Hippocampal formation (tissue), 2 donors: Measurements from ENCODE around the gene GOLGA6L10.
"Not testable (repeated sequence)": the region's sequence is repeated elsewhere in the genome, so short reads cannot be mapped to it uniquely, and the experiment has no call there.

Experiments used
- DNase-seq, 2 donors: peaks; one replicate each; lab custom pipeline; 2025; lab: John Stamatoyannopoulos, UW

GOLGA6L10 gene

DNA sequence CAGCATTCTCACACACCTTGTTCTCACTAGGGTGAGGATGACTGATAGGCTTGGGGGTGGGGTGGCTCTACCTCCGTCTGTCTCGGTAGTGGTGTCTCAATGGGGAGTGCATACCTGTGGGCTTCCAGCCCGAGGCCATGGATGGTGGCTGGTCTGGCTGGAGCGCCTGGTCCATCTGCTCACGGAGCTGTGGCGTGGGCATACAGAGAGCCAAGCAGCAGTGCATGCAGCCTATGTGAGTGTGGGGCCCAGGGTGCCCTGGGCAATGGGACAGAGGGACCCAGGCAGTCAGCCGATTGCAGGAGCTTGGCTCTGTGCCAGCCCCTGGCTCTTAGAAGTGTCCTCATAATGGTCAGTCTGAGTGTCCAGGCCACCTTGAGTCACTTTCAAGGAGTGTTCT lies 31.8 kb downstream of the GOLGA6L10 start:
- DNase-seq: not testable (repeated sequence)

DNA sequence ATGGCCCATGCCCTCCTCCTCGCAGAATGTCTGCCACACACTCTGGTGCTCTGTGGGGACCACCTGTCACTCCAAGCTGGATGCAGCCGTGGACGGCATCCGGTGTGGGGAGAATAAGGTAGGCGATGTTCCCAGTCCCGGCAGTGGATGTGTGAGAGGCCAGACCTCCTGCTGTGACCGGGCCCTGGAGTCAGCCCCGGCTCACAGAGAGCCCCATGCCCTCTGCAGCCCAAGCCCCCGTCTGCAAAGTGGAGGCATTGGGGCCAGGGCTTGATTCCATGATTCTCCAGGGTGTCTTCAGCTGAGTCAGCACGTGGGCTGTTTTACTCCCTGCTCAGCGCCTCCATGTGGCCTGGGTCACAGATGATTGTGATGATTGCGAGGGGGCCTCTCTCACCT lies 32.2 kb downstream of the GOLGA6L10 start:
- no peak for DNase-seq

DNA sequence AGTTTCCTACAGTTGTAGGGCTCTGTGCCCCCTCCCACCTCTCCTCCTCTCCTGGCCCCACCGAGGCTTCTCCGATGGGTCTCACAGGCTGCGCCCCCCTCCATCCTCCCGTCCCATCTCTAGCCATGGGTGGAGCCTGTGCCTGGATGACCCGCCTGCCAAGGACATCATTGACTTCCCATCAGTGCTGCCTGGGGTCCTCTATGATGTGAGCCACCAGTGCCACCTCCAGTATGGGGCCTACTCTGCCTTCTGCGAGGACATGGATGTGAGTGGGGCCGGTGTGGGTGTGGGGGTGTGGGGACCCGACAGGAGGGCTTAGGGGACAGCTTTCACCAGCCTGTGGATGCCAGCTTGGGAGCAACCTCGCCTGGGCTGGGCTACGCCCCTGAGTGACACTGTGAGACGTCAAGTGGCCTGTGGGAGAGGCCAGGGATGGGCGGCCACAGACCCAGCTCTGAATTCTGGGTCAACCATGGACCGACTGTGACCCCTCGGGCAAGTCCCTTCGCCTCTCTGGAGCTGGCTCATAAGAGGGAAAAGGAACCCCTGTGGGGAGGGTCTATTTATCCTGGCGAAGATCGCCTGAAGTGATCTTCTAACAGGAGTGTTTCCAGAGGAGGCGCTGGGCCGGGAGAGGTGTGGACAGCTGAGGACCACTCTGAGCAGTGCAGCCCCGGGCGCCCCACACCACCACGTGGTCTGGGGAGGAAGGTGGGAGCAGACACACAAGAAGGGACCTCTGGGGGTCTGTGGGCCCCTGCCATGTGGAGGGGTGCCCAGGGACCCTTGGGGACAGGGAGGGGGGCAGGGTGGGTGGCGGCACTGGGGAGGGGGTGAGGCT lies 32.8 kb downstream of the GOLGA6L10 start:
- not testable (repeated sequence) for DNase-seq

DNA sequence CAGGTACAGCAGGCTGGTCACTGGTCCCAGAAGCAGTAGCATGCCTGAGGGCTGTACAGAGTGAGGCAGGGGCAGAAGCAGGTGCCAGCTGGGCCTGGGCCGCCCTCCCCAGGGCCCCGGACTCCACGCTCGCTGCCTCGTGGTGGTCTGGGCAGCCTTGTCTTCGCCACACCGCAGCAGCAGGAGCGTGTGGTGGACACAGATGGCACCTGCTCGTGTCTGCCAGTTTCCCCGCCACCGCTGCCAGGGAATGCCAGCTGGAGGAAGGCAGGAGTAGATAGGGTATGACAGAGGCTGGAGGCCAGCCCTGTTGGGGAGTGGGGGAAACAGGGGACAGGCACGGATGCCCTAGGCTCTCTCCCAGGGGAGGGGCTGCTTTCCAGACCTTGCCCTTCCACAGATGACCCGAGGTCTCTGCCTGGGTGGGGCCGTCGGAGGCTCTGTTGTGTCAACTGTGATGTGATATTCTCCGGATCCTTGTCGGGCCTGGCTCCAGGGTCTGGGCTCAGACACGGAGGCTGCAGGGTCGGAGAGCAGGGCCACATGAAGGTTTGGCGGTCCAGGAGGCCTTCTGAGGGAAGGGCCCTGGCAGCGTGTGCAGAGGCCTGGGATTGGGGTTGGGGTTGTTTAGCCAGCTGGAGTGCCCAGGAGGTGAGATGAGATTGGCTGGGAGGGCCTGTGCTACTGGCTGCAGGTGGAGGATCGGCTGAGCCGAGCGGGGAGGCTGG lies 33.6 kb downstream of the GOLGA6L10 start:
- no peak for DNase-seq

DNA sequence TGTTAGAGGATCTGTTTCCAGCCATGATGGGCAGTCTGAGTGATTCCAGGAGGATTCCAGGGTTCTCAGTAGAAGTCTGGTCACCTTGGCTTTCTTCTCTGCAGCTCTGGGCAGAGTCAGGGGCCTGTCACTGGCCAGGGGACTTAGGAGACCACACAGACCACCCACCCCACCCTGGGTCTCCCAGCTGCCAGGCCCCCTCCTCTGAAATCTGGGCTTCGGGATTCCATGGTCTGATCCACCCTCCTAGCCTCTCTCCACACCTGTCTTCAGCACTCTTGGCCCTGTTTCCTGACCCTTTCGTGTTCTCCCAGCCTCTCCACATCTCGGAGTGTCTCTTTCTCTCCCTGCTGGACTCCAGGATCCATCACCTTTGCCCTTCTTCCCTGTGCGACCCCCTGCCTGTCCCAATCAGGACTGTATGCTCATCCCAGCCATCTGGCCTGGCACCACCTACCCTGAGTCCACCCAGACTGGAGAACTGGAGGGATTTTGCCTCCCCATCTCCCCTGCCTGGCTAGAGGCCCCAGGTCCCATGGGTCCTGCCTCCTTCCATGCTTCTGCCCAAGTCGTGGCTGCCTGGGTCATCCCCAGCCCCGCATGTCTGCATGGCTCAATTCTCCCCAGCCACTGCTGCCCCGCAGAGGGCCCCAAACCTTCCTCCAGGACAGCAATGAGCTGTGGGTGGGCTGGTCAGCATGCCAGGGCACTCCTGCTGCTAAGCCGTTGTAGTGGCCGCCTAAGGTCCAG lies 34.3 kb downstream of the GOLGA6L10 start:
- DNase-seq: no peak

DNA sequence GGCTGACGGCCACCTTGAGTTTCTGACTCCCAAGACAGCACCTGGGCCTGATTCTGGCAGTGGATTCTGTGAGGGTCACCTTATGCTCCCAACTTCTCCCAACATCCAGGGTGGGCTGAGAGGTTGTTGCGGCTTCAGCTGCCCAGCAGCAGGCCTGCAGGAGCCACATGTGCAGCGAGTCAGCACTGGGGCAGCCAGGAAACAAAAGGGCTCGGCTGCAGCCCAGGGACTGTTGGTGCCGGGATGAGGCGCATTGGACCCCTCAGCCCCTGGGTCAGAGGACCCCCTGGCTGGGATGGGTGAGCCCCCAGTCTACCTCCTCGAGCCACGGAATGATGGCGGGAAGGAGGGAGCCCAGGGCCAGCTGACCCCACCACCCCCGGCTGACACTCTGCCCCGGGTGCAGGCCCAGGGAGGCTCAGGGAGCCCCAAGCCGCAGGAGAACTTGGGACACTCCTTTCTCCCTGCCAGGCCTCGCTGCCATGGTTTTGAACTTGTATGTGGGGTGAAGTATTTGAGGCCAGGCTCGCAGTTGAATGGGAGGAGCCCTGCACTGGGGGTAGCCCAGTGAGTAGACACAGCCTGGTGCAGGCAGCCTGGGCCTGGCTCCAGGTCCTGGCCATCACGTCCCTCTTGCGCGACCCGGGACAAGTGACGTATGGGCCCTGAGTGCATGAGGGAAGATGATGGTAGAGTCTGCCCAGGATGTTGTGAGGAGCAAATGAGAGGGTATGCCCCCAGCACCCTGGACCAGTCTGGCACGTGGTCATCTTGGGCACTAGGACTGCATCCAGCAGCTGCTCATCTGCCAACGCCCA lies 35.1 kb downstream of the GOLGA6L10 start:
- DNase-seq: not testable (repeated sequence)

DNA sequence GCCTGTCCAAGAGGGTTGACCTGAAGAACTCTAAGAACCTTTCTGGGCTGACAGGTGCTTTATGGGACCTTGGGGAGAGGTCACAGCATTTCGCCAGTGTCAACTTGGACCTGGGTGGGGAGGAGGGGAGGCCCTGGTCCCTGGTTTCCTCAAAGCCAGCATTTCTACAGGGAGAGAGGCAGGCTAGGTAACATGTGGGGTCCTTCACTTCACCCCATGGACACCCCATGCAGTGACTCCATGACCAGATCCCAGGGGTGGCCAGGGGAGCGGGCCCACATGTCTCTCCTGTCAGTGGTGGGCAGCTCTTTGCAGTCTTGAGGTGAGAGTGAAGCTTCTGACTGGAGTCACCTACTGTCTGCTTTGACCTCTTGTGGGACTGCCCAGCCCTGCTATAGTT lies 35.8 kb downstream of the GOLGA6L10 start:
- no peak for DNase-seq

DNA sequence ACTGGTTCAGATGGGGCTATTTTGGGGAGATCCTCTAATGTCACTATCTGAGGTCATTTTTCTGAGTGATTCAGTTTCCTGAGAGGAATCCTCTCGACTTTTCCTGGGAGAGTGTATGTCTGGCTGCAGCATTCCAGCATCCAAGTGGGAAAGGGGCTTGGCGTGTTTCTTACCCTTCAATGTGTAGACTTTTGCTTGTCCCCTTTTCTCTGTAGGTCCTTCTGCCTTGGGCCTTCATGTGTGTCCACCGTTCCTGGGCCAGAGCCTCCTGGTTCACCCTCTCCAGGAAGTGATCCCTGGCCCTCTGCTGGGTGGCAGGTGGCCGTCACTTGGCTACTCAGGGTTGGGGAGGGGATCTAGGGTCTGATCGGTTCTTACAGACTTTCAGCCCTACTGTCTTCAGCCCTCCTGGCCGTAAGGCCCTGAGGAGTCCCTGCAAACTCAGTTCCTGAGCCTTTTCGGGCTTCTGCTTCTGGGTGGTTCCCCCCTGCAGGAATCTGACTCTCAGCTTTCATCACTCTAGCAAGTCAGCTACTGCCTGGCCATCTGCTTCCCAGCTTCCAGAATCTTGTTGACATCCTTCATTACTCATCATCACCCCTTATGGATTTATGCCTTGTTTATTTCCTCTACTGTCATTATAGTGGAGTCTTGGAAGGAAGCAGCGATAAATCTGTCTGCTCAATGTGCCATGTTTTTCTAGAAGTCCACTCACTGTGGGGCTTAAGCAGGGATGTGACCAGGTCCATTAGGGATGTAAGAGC lies 36.5 kb downstream of the GOLGA6L10 start:
- no peak for DNase-seq

DNA sequence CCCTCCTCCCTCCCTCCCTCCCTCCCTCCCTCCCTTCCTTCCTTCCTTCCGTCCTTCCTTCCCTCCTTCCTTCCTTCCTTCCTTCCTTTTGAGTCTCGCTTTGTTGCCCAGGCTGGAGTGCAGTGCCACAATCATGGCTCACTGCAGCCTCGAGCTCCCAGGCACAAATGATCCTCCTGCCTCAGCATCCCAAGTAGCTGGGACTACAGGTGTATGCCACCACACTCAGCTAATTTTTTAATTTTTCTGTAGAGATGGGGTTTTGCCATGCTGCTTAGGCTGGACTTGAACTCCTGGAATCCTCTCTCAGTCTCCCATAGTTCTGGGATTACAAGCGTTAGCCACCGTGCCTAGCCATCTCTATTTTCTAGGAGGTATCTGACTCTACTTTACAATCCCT lies 38.0 kb downstream of the GOLGA6L10 start:
- DNase-seq: not testable (repeated sequence)

DNA sequence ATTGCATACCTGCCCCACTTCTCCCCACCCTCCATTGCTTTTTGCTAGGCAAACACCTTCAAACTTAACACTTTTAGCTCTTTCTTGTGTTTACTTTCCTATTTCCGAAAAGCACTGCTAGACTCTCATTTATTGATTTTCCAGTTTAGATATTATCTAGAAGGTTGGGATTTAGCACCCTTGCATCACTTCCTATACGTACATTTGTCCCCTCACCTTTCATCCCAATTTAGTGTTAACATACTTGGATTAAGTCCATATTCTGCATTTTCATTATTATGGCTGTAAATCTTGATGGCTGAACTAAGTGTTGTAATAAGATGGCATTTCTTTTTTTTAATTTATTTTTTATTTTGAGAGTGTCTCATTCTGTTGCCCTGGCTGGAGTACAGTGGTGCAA lies 39.5 kb downstream of the GOLGA6L10 start:
- DNase-seq: no peak

DNA sequence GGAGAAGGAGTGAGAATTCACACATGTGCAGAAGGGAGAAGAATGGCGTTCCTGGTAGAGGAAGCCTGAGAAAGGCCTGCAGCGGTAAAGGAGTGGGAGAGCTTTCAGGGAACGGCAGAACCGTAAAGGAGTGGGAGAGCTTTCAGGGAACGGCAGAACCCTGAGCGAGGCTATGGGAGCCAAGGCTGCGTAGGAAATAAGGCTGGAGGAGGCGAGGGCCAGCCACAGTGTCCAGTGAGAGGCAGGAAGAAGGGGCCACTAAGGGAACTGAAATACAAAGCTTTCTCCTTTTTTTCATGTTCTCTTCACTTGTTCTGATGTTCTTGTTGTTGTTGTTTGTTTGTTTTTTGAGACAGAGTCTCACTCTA lies 41.6 kb downstream of the GOLGA6L10 start:
- DNase-seq: no peak

DNA sequence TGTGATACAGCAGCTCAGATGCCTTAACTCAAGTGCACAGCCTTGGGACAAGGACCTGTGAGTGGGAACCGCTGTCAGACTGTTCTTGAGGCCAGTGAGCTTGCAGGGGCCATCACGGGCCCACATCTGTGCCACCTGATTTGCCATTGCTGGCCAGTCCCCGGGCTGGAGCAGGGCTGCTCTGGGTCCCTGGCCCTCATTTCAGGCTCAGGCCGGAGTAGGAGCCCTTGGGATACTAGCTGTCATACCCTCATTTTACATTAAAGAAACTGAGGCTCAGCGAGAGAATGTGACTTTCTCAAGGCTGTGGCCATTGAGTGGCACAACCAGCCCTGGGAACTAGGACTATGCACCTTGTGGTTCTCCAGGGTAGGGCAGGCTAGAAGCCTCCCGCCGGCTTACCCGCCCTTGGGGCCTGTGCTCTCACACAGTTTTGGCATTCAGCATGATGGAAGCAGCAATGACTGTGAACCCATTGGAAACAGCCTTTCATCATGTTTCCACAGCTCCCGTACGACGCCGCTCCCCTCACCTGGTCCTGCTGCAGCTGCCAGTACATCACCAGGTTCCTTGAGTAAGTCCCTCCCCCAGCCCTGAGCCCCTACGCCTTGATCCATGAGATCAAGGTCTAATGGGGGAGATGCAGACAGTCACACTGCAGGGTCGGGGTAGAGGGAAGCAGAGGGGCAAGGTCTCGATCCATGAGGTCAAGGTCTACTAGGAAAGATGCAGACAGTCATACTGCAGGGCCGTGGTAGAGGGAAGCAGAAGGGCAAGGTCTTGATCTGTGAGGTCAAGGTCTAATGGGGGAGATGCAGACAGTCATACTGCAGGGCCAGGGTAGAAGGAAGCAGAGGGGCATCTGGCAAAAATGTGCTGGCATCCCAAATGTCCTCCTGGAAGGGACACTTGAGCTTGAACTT lies 42.2 kb downstream of the GOLGA6L10 start:
- no peak for DNase-seq

DNA sequence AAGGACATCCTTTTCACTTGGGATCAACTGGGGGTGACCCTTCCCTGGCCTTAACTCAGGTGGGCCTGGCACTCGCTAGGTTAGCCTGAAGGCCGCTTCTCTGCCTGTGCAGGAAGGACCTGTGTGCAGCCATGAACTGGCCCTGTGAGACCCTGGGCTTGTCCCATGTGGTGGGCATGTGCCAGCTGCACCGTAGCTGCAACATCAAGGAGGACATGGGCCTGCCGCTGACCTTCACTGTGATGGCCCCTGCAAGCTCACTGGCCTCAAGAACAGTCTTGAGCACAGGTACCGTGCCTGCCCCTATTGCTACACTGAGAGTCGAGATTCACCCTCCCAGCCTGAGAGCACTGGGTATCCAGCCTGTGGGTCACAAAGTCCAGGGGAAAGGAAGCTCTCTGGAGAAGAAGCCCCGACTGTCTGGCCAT lies 43.6 kb downstream of the GOLGA6L10 start:
- no peak for DNase-seq

DNA sequence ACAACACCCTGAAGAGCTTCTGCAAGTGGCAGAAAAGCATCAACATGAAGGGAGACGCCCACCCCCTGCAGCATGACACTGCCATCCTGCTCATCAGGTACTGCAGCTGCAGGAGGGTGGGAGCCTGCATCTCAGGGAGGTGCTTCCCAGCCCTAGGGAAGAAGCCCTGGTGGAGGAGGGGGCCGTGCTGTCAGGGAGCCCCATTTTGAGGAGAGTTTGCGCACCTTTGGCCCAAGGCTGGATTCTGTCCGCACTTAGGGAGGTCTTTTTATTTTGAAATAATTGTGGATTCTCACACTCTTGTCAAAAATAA lies 44.5 kb downstream of the GOLGA6L10 start:
- no peak for DNase-seq

DNA sequence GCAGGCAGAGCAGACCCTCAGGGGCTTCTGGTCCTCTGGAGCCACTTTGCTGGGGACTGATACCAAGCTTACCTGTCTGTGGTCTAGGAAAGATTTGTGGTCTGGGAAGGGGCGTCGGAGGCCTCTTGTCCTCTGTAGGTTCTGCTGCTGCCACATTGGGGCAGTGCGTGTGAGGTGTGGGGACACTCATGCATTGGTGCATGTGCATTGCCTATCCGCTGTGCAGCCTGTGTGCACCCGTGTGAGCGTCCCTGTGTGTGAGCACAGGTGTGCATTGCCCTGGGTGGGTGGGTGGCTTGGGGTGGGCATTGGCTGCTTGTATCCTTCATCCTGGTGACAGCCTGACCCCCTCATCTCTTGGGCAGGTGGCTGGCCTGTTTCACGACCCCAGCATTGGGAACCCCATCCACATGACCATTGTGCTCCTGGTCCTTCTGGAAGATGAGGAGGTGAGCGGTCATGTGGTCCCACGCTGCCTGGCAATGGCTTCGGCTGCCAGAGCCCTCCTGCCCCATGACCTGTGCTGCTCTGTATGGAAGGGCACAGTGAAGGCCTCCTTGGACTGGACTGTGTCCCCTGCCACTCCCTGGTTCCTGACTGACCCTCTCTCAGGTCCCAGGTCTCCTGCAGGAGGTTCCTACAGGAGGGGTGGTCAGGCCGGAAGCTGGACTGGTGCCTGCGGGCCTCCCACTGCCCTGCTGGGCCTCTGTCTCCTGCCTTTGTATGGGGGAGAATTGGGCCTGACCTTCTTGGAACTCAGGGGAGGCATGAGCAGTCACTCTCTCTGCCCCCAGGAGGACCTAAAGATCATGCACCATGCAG lies 45.1 kb downstream of the GOLGA6L10 start:
- DNase-seq: no peak

DNA sequence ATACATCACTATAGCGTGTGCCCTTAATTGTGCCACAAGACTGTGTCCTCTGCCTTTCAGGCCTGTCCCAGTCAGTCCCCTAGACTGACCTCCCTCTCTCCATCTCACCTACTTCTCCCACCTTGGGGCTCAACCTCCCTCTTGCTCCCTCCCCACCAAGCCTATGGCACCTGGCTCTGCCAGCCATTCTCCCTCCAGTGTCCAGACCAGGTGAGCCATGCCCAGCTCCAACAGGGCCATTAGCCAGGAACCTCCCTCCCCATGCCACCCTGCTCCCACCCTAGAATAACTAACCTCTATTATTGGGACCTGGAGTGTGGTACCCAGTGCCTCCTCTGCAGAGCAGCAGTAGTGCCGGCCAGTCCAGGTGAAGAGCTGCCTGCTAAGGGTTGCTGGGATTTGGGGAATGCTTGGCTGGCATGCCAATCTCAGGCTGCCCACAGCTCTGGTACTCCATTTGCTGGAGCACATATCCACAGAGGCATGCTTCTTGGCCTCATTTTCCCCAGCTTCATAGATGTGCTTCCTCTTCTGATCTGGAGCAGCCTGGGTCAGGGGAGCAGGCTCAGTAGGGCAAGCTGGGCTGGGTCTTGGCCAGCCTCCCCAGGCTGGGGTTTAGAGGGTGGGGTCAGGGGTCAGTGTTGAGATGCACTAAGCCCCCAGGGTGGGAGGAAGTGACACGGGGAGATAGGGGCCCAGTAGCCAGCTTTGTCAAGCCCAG lies 47.8 kb downstream of the GOLGA6L10 start:
- no peak for DNase-seq

DNA sequence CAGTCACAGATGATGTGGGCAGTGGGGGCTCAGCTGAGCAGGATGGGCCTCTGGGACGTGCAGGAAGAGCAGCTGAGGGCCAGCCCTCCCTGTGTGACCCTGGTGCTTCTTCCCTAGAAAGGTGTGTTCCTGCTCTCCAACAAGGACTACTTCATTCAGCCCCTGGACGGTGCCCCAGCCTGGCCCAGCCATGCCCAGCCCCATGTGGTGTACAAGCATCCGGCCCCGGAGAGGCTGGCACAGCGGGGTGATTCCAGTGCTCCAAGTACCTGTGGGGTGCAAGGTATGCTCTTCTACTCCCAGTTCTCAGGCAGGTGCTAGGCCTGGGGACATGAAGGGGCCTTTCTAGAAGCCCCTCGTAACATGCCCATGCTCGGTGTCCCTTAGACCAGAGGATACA lies 48.4 kb downstream of the GOLGA6L10 start:
- no peak for DNase-seq

DNA sequence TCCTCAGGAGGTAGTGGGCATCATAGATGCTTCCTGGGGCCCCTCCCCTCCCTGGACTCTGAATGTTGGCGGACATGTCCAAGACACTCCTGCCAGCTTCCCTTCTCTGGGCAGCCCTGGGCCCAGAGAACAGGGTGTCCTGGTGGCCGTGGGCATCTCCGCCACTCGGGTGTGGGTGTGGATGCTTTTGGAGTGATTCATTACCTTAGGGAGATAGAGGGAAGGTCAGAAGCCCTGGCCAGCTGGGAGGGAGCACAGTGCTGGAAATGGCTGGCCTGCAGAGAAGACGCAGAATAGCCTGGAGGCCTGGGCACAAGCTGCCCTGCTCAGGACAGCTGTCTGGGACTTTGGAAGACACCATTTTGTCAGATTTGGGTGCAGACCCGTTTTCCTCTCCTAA lies 48.9 kb downstream of the GOLGA6L10 start:
- DNase-seq: not testable (repeated sequence)
